Activated CD8-positive, alpha-beta memory T cell treated with anti-CD3 and anti-CD28 coated beads for 36 hours (primary cell): ENCODE data around the gene RMND1. TPM values are rescaled to one million over a fixed set of nuclear protein-coding genes. Genes with fewer than 3 reads are reported as not detected.

Experiments used
- CTCF ChIA-PET: fragments of 350-600 bp; sonication (Branson Sonifier 250); formaldehyde crosslinking; loops from one replicate; lab custom pipeline; 2021; ENCODE audit warnings: antibody characterized with exemption; lab: Charles Lee
- POLR2A ChIA-PET: fragments of 350-600 bp; sonication (Branson Sonifier 250); formaldehyde crosslinking; loops from one replicate; lab custom pipeline; 2021; ENCODE audit warnings: antibody characterized with exemption; lab: Charles Lee
- total RNA-seq, 2 experiments: library from RNA; stranded (reverse); gene quantifications; one replicate each; pipeline ENCODE4 v1.2.3, GENCODE V29; 2021

The RMND1 gene
- total RNA-seq, 2 experiments from 2014 or later: 25.5 to 26.5 TPM

DNA sequence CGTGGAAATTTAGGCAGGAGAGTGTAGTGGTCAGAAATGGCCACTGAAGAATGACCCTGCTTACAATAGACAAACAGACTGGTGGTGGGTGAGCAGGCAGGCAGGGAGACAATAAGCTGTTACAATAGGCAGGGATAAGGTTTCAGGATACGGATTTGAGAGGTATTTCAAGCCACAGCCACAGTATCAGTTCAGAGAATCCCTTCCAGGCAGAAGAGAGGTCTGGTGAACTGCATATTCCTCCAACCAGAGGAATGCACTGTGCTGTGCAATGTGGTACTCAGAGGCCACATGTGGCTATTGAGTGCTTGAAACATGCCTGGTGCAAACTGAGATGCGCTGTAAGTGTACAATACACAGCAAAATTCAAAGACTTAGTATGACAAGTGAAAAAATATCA, 20.6 kb downstream of the RMND1 start:
- ChIA-PET POLR2A (no interaction called here), CTCF (no interaction called here)

DNA sequence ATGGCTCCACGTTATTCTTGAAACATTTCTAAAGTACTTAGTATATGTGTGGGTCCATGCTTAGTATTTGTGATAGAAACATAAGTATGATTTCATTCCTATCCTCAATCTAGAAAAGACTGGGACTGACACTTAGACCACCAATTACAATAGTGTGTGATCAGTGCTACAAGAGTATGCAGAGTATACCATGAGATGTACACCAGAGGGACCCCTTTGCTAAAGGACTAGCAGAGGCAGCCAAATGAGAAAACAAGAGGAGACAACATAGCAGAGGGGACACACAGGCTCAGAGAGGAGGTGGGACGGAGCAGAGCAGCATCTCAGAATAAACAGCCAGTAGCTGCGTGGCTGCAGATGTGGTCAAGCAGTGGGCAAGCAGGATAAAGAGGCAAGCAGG, 21.0 kb downstream of the RMND1 start:
- ChIA-PET CTCF (no interaction called here), POLR2A (no interaction called here)

DNA sequence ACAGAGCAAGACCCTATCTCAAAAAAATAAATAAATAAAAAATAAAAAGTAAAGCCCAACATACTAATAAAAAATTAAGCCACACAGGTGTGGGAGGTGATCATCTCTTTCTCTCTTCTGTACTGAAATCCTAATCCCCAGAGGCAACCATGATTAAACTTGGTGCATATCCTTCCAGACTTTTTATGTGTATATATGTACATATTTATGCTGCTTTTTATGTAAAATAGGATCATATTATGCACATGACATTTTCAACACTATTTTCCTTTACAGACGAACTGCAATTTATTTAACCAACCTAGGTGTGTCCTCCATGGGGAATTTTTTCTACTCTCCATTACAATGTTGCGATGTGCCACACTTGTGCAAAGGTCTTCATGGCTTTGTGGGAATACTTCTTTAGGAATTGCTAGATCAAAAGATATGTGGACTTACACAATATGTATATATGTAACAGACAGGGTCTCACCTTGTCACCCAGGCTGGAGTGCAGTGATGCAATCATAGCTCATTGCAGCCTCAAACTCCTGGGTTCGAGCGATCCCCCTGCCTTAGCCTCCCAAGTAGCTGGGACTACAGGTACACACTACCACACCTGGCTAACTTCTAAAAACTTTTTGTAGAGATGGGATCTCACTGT, 23.7 kb downstream of the RMND1 start:
- CTCF ChIA-PET: no interaction called here
- POLR2A ChIA-PET: no interaction called here

DNA sequence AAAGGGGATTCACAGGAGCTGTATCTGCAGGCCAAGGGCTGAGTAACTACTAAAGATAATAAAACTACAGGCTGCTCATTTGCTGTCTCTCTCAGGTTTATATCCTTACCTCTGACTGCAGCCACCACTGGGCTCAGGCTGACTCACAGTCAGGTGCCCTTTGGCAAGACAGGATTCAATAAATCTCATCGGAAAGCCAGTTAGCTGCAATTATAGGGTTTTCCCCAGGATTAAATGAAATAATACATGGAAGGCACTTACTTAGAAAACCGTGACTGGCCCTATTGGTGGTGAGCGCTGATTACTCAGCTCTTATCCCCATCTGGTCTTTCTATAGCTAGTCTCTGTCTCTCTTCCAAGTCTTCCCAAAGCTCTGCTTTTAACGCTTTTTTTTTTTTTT, 26.4 kb downstream of the RMND1 start:
- ChIA-PET POLR2A (no interaction called here), CTCF (no interaction called here)

DNA sequence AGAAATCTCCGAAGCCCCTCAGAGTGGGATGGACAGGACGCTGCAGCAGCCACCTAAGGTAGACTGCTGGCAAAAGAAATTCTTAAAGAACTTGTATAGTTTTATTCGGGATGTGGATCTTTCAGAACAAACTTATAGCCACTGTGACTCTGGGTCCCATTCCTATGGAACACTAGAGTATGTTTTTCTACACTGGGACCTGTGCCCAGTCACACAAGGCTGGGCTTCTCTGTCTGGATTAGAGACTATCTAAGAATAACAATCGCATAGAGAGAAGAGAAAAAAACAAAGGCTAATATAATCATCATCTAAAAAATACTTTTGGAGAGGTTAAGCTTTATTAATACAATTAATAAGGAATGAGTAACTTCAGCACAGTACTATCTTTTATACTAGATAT, 28.9 kb downstream of the RMND1 start:
- ChIA-PET POLR2A (no interaction called here), CTCF (no interaction called here)

DNA sequence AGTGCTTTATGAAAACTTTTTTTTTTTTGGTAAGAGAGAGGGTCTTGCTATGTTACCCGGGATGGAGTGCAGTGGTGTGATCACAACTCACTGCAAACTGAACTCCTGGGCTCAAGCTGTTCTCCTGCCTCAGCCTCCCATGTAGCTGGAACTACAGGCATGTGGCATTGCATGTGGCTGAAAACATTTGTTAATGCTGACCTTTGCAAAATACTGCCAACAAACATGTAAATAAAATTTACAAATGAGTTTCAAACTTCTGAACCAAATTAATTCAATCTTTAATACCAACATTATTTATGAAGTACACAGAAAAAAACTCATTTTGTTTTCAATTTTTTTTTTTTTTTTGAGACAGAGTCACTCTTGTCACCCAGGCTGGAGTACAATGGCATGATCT, 34.4 kb downstream of the RMND1 start:
- ChIA-PET POLR2A (no interaction called here), CTCF (no interaction called here)

DNA sequence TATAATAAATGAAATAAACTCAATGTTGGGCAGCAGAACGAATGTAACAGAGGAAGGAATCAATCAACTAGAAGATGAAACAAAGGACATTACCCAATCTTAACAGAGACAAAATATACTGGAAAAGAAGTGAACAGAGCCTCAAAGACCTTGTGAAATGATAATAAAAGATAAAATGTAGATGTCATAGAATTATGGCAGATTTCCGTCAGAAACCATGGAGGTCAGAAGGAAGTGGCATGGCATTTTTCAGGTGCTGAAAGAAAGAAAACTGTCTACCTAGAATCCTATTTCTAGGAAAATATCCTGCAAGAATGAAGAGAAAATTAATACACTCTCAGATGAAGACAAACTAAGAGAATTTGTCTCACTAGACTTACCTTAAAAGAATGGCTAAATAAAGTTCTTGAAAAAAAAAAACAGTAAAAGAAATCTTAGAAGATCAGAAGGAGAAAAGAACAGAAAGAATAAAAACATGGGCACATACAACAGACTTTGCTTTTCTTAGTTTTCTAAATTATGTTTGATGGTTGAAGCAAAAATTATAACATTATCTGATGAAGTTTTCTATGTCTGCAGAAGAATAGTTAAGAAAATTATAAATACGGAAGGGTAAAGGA, 37.2 kb downstream of the RMND1 start:
- ChIA-PET CTCF (no interaction called here), POLR2A (no interaction called here)

DNA sequence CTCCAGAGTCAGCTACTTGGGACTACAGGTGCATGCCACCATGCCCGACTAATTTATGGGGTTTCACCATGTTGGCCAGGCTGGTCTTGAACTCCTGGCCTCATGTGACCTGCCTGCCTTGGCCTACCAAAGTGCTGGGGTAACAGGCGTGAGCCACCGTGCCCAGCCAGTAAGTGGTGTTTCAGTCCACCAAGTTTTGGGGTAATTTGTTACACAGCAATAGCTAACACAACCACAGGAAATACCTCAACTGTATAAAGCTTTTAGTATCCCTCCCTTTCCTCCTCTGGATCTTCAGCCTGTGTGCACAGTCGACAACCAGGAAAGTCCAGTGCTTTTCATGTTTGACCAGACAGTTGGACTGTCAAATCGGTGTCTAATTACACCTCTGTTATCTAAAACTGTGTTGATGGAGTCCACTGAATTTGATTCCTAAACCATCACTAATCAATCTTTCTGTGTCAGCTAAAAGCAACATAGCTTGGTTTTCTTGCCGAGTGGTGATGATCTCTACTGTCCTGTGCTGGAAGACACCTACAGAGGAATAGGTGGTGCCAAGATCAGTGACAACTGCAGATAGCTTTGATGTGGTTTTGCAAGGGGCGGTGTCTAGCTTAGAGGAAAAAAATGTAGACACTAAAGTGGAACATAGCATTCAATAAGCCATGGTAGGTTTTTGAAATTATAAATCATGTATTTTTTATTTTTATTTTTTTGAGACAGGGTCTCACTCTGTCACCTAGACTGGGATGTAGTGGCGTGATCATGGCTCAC, 38.4 kb downstream of the RMND1 start:
- CTCF ChIA-PET: interaction anchor here (1.2 kb wide), 1 partner anchor 10 kb away, joined by 3 read pairs; no protein-coding TSS in a partner anchor
- POLR2A ChIA-PET: no interaction called here

DNA sequence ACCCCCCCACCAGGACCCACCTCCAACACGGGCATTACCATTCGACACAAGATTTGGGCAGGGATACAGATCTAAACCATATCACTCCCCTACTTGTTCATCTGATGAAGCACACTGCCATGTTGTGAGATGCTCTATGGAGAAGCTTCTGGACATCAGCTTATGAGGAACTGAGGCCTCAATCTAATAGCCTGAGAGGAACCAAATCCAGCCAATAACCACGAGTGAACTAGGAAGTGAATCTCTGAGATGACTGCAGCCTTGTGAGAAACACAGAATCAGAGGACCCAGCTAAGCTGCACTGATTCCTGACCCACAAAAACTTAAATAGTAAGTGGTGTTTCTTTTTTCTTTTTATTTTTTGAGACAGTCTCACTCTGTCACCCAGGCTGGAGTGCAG, 39.0 kb downstream of the RMND1 start:
- CTCF ChIA-PET: interaction anchor here (1.2 kb wide), 1 partner anchor 10 kb away, joined by 3 read pairs; no protein-coding TSS in a partner anchor
- POLR2A ChIA-PET: no interaction called here

DNA sequence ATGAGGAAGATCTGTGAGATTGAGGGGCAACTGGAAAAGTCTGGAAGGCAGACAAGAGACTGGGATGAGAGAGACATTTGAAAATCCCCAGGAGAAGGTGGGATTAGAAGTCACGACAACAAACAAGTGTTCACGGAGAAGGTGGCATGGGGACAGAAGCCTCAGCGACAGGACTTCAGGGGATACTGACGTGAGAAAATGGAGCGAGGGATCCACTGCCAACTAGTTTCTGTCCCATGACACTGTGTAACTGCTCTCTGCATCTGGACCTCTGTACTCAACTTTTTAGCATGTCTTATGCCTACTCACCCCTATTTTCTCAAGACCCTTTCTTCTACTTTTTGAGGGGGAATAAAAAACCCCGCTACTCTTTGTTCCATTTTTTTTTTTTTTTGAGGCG, 42.2 kb downstream of the RMND1 start:
- CTCF ChIA-PET: no interaction called here
- POLR2A ChIA-PET: no interaction called here

DNA sequence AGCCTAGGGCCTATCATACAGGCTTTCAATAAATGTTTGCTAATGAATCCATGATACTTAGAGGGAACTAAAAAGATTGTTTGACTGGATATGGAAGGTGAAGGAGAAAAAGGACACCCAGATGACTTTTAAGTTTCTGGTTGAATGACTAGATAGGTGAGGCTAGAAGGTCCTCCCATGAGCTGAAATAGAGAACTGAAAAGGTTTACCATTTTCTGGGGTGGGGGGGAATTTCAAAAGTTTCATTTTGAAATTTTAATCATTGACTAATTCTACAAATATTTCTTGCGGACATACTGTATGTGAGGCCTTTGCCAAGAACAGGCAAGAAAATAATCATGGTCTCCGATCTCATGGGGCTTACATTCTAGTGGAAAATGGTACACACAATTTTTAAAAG, 42.7 kb downstream of the RMND1 start:
- POLR2A ChIA-PET: no interaction called here
- CTCF ChIA-PET: no interaction called here

DNA sequence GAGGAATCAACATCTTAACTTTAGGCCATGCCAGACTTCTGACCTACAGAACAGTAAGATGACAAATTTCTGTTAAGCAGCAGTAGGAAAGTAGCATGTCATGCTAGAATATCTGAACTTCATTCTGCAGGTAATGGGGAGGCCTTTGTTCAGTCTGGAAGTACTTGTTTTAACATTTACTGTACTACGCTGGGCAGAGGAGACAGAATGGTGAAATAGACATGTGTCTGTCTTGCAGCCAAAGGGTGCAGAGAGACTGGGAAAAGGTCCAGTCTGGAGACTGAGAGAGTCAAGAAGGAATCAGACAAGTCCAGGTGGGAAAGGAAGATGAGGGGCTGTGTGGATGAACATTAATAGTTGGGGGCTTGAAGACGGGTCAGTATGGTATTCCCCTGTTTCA, 43.1 kb downstream of the RMND1 start:
- POLR2A ChIA-PET: no interaction called here
- CTCF ChIA-PET: no interaction called here

DNA sequence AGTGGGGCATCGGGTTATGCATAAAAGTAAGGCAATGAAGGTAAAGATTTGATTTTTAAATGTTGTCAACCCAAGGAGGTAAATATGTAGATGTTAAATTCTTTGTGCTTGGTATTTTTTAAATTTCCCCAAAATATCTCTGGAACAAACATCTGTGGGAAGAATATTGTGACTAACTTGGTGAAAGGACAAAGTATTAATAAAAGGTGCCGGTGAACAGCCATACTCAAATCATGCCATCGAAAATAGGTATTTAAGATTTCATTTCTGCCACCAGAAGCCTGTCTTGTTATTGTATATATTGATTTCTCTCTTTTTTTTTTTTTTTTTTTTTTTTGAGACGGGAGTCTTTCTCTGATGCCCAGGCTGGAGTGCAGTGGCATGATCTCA, 48.0 kb downstream of the RMND1 start:
- CTCF ChIA-PET: interaction anchor here (0.6 to 1.1 kb wide), 2 partner anchors 9 to 624 kb away, joined by 3 read pairs; no protein-coding TSS in a partner anchor
- POLR2A ChIA-PET: no interaction called here

DNA sequence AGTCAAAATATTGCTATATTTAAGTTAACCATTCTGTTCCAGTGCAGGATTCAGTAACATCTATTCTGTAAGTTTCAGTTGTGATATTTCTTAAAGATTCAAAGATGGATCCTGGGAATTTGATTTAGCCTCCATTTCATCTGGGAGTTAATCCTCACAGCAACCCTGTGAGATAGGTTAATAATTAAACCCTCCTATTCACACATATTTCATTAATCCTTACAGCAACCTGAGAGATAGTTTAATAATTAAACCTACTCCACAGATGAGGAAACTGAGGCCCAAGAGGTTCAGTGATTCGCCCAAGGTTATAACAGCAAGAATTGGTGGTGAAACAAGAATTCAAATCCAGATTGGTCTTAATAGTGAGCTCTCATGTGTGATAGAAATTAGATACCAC, 49.7 kb downstream of the RMND1 start:
- ChIA-PET POLR2A (no interaction called here), CTCF (no interaction called here)

DNA sequence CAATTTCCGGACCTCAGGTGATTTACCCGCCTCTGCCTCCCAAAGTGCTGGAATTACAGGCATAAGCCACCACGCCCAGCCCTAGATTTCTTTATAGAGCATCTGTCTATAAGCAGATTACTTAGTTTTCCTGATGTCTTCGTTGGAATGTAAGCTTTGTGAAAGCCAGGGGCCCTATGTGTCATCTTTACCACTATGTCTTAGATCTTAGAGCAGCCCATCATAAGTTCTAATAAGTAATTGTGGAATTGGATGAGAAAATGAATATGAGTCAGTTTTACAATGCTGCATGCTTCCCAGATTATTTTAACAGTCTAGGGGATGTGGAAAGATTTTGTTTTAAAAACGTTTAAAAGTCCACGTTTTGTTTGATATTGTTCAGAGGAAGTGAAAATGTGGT, 51.5 kb downstream of the RMND1 start:
- POLR2A ChIA-PET: no interaction called here

DNA sequence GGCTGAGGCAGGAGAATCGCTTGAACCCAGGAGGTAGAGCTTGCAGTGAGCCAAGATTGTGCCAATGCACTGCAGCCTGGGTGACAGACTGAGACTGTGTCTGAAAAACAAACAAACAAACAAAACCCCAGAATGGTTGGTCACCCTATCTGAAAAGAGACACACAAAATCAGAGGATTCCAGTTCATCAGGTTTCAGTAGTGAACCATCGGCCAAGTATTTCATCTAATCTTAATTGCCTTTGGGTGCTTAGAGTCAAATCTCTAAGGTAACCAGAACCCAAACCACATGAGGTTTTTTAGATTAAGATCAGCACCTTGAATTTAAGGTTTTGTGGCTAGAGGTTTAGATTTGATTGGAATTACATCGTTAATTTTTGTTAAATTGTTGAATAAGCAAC, 52.2 kb downstream of the RMND1 start:
- CTCF ChIA-PET: no interaction called here
- POLR2A ChIA-PET: no interaction called here

More for the DNA sequence above, 51.5 kb downstream of the RMND1 start:
- CTCF ChIA-PET: no interaction called here

DNA sequence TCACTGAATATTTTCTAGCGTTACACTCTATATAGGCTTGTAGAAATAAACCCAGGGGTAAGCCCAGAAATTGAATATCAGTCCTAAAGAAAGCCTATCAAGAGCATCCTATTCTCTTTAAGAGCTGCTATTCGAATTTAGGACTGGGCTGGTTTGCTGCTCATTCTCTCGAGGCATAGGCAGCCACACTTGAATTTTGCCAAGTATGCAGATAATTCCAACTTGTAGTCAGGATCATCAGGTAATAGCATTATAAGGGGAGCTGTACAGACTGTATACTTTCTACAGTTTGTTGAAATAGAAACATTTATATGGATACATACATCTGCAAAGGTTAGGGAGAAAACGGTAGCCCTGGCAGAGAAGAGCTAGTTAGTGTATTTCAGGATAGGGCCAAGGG, 58.5 kb downstream of the RMND1 start:
- ChIA-PET CTCF (interaction anchor here (0.6 kb wide), 1 partner anchor 20 kb away, joined by 4 read pairs; no protein-coding TSS in a partner anchor), POLR2A (no interaction called here)

DNA sequence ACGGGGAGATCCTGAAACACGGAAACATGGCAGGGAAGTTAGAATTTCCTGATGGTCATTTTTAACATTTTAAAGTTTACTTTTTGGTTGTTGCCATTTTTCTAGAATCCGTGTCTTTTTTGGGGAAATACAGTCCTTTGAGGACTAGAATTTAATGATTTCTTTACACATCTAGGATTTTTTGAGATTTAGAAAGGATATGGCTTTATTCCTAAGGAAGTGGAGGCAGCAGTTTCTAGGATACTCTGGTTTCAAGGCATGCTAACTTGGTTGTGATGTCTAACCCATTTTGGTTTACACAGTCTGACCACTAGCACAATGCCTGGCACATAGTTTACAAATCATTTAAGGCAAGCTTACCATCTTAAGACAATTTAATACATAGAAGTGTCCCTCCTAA, 59.5 kb downstream of the RMND1 start:
- ChIA-PET CTCF (interaction anchor here (0.6 kb wide), 1 partner anchor 19 kb away, joined by 4 read pairs; no protein-coding TSS in a partner anchor), POLR2A (no interaction called here)

DNA sequence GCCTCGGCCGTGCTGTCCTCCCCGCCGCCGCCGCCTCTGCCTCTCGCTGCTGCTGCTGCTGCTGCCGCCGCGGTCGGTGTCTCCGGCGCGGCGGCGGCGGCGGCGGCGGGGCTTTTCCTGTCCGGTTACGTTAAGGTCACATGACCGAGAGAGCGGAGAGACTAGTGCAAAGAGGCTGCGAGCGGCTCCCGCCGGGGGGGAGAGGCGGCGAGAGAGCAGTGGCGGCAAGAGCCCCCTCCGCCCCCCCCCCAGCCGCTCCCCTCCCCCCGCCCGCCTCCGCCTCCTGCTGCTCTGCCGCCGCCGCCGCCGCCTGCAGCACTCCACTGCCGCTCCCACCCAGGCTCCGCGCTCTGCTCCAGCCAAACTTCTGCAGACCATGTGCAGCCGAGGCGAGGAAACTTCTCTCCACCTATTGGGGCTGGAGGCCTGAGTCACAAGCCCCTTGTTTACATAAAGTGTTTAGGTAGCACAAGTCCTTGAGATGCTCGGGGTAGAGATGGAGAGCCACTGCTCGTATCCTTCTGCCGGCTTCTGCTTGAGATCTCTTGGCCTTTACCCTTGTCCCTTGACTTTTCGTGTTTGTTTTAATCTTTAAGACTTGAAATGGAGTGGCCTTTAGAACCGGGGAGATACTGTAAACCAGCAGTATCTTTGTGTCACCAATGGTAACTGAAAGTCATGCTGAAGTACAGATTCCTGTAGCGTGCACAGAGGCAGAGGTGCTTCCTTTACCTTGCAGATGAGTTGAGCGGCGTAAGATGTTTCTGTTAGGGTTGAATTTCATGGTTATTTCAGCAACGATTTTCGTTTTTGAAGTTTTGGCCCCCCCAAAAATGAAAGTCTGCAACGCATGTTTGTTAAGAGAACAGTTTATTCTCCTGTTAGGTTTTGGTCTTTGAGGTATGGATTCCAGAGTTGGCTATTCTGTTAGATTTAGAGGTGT, 60.2 kb downstream of the RMND1 start, which contains the start of gene ZBTB2:
ZBTB2 (minus strand) TSS at position 89 of the 943 bp plus-strand sequence. CDS start 17,922 bp downstream, outside the sequence.
- CTCF ChIA-PET: no interaction called here
- POLR2A ChIA-PET: no interaction called here
